Measurements from ENCODE around the gene SH3GLB1. TPM values are rescaled to one million over a fixed set of nuclear protein-coding genes. Genes with fewer than 3 reads are reported as not detected.

SH3GLB1 gene
- 37.4 and 40.3 TPM in 2 replicates for total RNA-seq (2013; cell fraction: nucleolus; rRNA removed)
- 18.0 and 22.5 TPM in 2 replicates for total RNA-seq (2014; rRNA removed)
- total RNA-seq (2014; rRNA removed; fragmentation: Illumina TruSeq; extraction: Trizol), result 38.0 and 38.2 TPM in 2 replicates
- total RNA-seq (2021), result 44.5 and 45.6 TPM in 2 replicates
- 11.3 TPM for polyA plus RNA-seq (2011; ENCODE audit: low read depth)
- 34.7 and 45.3 TPM in 2 replicates for polyA plus RNA-seq (2011; rRNA removed)
- polyA plus RNA-seq (2011; cell fraction: cytosol; rRNA removed), result 16.0 and 17.5 TPM in 2 replicates
- polyA plus RNA-seq (2011; cell fraction: nucleus; rRNA removed), result 13.4 and 14.5 TPM in 2 replicates
- polyA plus RNA-seq (2012), result 32.4 and 39.7 TPM in 2 replicates
- polyA plus RNA-seq (2014; fragmentation: Illumina TruSeq; extraction: Trizol), result 49.9 and 57.3 TPM in 2 replicates
- 10 to 100 TPM; 19.8 to 20.2 TPM for polyA plus RNA-seq (2014; fragmentation: Nextera tagmentation; extraction: Ambion mirVana)
- polyA plus RNA-seq (2014; rRNA removed), result 28.6 and 33.4 TPM in 2 replicates
- polyA plus RNA-seq (2016; fragmentation: Nextera tagmentation; extraction: Ambion mirVana), result 10 to 100 TPM; 57.2 to 59.0 TPM
- polyA minus RNA-seq (2011; rRNA and poly(A)+ RNA removed), result 20.3 and 30.5 TPM in 2 replicates
- 8.0 and 16.7 TPM in 2 replicates for polyA minus RNA-seq (2011; cell fraction: cytosol; rRNA and poly(A)+ RNA removed)
- polyA minus RNA-seq (2011; cell fraction: nucleus; rRNA and poly(A)+ RNA removed), result 7.9 and 11.7 TPM in 2 replicates
- Bru-seq, nascent RNA, result percentile 93 among the genes with signal in this experiment
- percentile 91 among the genes with signal in this experiment for BruChase-seq, experiment 1, labeled RNA remaining after a 6-hour chase
- percentile 91 among the genes with signal in this experiment for BruChase-seq, experiment 2, labeled RNA remaining after a 2-hour chase
- long read RNA-seq, experiment 1, full-length matches to known transcripts, result 40 of 41 reads
- long read RNA-seq, experiment 1, partial matches to known transcripts, result 0 of 41 reads
- long read RNA-seq, experiment 1, other reads (novel, unspliced or antisense), result 1 of 41 reads
- long read RNA-seq, experiment 2, full-length matches to known transcripts, result 273 of 303 reads
- long read RNA-seq, experiment 2, partial matches to known transcripts, result 8 of 303 reads
- long read RNA-seq, experiment 2, other reads (novel, unspliced or antisense), result 22 of 303 reads

GRCh38 chr1:86704458-86704971 is at the start of gene SH3GLB1:
TSS of gene SH3GLB1 (plus strand) at chr1:86704576. CDS start at chr1:86704900, 324 bp downstream.
- BruUV-seq (replicated peaks), result no TSS peak
- ChIA-PET RAD21 (ENCODE audit: unreplicated experiment) (interaction anchor here (0.7 to 4.1 kb wide), 13 partner anchors 10 to 380 kb away, joined by 3 to 31 read pairs (median 4); partner anchors contain the start of genes HS2ST1 and SELENOF), POLR2A (interaction anchor here (0.8 to 6.3 kb wide), 7 partner anchors 9 to 386 kb away, joined by 3 to 45 read pairs (median 4); partner anchors contain the start of gene ODF2L), SMC1A (ENCODE audit: uncharacterized antibody, unreplicated experiment) (interaction anchor here (1.1 to 8.4 kb wide), 8 partner anchors 12 to 379 kb away, joined by 3 to 52 read pairs (median 6); partner anchors contain the start of genes HS2ST1, ODF2L and SELENOF), CTCF (interaction anchor here (0.7 to 7.2 kb wide), 26 partner anchors 8 to 388 kb away, joined by 3 to 87 read pairs (median 5); no protein-coding TSS in a partner anchor)
- H4K20me1 ChIP-seq (ENCODE audit: control insufficient read depth, insufficient read depth), result no peaks in the 10 kb centered on the region
- peak within 1 kb of the TSS; percentile 98 for H3K4me2 ChIP-seq (ENCODE audit: control insufficient read depth, insufficient read depth)
- peaks cover 49% of the 10 kb centered on the region for H3K79me2 ChIP-seq (ENCODE audit: control insufficient read depth, insufficient read depth, low read length)
- FAIRE-seq (peak; percentile 38), DNase-seq (ENCODE audit: low read depth, low spot score) (peak; percentile 61), ATAC-seq (peak; percentile 92)
- intact Hi-C loops (cut with micrococcal nuclease; ENCODE audit: unreplicated experiment) (loop anchor here (1.0 to 10.0 kb wide), 4 partner anchors 202 to 630 kb away; no protein-coding TSS in a partner anchor), in situ Hi-C loops (cut with MboI) (loop anchor here (10.0 kb wide), 1 partner anchor 320 kb away; no protein-coding TSS in a partner anchor)
- H3K9ac ChIP-seq (ENCODE audit: control insufficient read depth, insufficient read depth, low read length), result peak within 1 kb of the TSS; percentile 95
- no peaks in the 10 kb centered on the region for H3K36me3 ChIP-seq (ENCODE audit: control insufficient read depth in 2 of 2, insufficient read depth in 2 of 2, low read length in 1 of 2)
- no peaks in the 10 kb centered on the region for H3K4me1 ChIP-seq (ENCODE audit: control insufficient read depth, insufficient read depth, low read length)
- H3K27ac ChIP-seq (ENCODE audit: control insufficient read depth, insufficient read depth), result peak within 1 kb of the TSS; percentile 94
- peak within 1 kb of the TSS; percentile 93 for H3K4me3 ChIP-seq
- peak within 1 kb of the TSS; percentile 100 for H2AFZ ChIP-seq (ENCODE audit: control insufficient read depth, low read depth, low read length)
- no peaks in the 10 kb centered on the region for H3K9me3 ChIP-seq (replicated peaks; ENCODE audit: control insufficient read depth, insufficient read depth, low read length)
- H3K27me3 ChIP-seq (replicated peaks in 1 of 2; ENCODE audit: control insufficient read depth in 2 of 2, insufficient read depth in 2 of 2, low read length in 1 of 2), result no peaks in the 10 kb centered on the region
- under 1% methylated on average over 60 of the region's 71 CpGs for WGBS (ENCODE audit: insufficient coverage, insufficient replicate concordance, low lambda C conversion rate, missing lambda C conversion rate)
- peak; percentile 89 for TF ChIP-seq GATAD2B (conservative IDR thresholded peaks at IDR 0.05; ENCODE audit: low read depth)
- TF ChIP-seq CHD4 (IDR thresholded peaks at IDR 0.05), result no peak
- peak; percentile 68 for TF ChIP-seq RELA (IDR thresholded peaks at IDR 0.05; ENCODE audit: borderline replicate concordance, partially characterized antibody)
- TF ChIP-seq PKNOX1 (IDR thresholded peaks at IDR 0.05), result peak; percentile 66
- no peak for TF ChIP-seq GABPA (IDR thresholded peaks at IDR 0.05; ENCODE audit: low read depth)
- TF ChIP-seq BRCA1 (IDR thresholded peaks at IDR 0.05; ENCODE audit: low read depth, low read length), result peak; percentile 50; the same call in 1 of the 2 replicates
- TF ChIP-seq DPF2 (IDR thresholded peaks at IDR 0.05), result peak; percentile 76
- peak; percentile 40; the same call in 1 of the 2 replicates for TF ChIP-seq TAF1 (IDR thresholded peaks at IDR 0.05; ENCODE audit: borderline replicate concordance, low read depth, low read length)
- 0 out of 2 replicates have a peak, but pooled peaks have one; percentile 30 for TF ChIP-seq BCL11A (IDR thresholded peaks at IDR 0.05; ENCODE audit: low read depth, low read length)
- TF ChIP-seq SP1 (IDR thresholded peaks at IDR 0.05; ENCODE audit: low read depth, low read length), result peak; percentile 10
- peak; percentile 68; the same call in 1 of the 2 replicates for TF ChIP-seq TCF3 (IDR thresholded peaks at IDR 0.05; ENCODE audit: borderline replicate concordance, insufficient read depth, low read depth, low read length)
- TF ChIP-seq PRDM15 (CRISPR knock-in tag; IDR thresholded peaks at IDR 0.05), result 0 out of 2 replicates have a peak, but pooled peaks have one; percentile 35
- peak; percentile 71; the same call in 1 of the 2 replicates for TF ChIP-seq PML (IDR thresholded peaks at IDR 0.05; ENCODE audit: low read length)
- 0 out of 2 replicates have a peak, but pooled peaks have one; percentile 24 for TF ChIP-seq HCFC1 (IDR thresholded peaks at IDR 0.05; ENCODE audit: low read length)
- 0 out of 2 replicates have a peak, but pooled peaks have one; percentile 24 for TF ChIP-seq CREM (IDR thresholded peaks at IDR 0.05; ENCODE audit: low read depth)
